ENCODE measurements around the gene MEAF6.

- no peak for TF ChIP-seq SIN3A (IDR thresholded peaks at IDR 0.05; ENCODE audit: borderline replicate concordance, low read depth, low read length)
- TF ChIP-seq USF2 (IDR thresholded peaks at IDR 0.05; ENCODE audit: borderline replicate concordance, low read depth, low read length) = no peak
- TF ChIP-seq MAX (IDR thresholded peaks at IDR 0.05; ENCODE audit: low read depth) = no peak
These were observed 60.9 kb downstream of the MEAF6 start for GRCh38 chr1:37453647-37454046.

All from SK-N-SH (cell line).